Glomerular endothelial cell (primary cell): Measurements from ENCODE around the gene OTOP2. TPM values are rescaled to one million over a fixed set of nuclear protein-coding genes. Genes with fewer than 3 reads are reported as not detected.

Experiments
- DNase-seq: peaks from one replicate; pipeline ENCODE4 v3.0.0-alpha.2; 2011; ENCODE audit warnings: low read depth, low spot score; ENCODE audit errors: extremely low read depth
- total RNA-seq: library from RNA; depleted of rRNA; stranded (reverse); fragments of >200 nt; gene quantifications from 2 replicates; pipeline ENCODE4 v1.2.3, GENCODE V29; 2015

Gene OTOP2, protein sequence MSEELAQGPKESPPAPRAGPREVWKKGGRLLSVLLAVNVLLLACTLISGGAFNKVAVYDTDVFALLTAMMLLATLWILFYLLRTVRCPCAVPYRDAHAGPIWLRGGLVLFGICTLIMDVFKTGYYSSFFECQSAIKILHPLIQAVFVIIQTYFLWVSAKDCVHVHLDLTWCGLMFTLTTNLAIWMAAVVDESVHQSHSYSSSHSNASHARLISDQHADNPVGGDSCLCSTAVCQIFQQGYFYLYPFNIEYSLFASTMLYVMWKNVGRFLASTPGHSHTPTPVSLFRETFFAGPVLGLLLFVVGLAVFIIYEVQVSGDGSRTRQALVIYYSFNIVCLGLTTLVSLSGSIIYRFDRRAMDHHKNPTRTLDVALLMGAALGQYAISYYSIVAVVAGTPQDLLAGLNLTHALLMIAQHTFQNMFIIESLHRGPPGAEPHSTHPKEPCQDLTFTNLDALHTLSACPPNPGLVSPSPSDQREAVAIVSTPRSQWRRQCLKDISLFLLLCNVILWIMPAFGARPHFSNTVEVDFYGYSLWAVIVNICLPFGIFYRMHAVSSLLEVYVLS
- total RNA-seq, result not detected in 2 replicates

- no peak for DNase-seq
Measured at GRCh38 chr17:74924250-74924948, at the start of gene OTOP2. Gene OTOP2 (plus strand): TSS chr17:74924273. CDS start chr17:74924633, 360 bp downstream.

GRCh38 chr17:74874615-74875037 is 49.4 kb upstream of the OTOP2 start:
- no peak for DNase-seq

- no peak for DNase-seq
Measured at GRCh38 chr17:74875155-74875976, 48.7 kb upstream of the OTOP2 start.

DNA sequence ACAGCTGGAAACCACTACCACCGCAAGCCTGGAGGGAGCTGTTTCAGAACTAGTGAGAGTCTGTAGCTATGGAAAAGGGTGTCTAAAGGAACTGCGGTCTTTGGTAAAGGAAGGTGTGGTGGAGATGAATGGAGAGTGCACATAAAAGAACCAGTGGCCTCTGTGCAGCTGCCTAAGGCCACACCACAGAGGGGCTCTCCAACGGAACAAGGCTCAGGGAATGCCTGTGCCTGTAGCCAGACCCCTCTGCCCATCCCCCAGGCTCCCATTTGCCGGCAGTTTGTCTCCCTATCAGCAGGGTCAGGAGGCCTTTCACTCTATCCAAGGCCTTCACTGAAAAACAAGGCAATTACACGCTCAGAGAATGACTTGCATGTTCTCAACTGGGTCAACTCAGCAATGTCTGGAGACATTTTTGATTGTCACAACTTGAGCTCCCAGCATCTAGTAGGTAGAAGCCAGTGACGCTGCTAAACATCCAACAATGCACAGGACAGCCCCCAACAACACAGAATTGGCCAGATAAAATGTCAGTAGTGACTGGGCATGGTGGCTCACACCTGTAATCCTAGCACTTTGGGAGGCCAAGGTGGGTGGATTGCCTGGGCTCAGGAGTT is 48.0 kb upstream of the OTOP2 start:
- DNase-seq, result no peak

GRCh38 chr17:74877592-74878548 is 46.2 kb upstream of the OTOP2 start:
- DNase-seq, result no peak

DNA sequence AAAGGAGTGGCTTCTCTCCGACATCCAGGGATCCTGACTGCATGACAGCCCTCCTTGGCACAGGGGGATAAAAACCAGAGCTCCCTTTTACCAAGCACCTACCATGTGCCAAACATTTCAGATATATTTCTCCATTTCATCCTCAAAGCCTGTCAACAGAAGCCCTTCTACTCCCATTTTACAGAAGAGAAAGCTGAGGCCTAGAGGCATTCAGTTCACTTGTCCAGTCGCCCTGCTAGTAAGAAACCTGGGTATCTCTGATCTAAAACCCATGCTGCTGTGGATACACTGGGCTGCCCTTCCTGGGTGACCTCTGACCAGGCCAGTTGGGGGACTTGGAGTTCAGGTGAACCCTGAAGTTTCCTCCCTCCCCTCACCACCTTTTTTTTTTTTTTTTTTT is 45.4 kb upstream of the OTOP2 start:
- no peak for DNase-seq

DNA sequence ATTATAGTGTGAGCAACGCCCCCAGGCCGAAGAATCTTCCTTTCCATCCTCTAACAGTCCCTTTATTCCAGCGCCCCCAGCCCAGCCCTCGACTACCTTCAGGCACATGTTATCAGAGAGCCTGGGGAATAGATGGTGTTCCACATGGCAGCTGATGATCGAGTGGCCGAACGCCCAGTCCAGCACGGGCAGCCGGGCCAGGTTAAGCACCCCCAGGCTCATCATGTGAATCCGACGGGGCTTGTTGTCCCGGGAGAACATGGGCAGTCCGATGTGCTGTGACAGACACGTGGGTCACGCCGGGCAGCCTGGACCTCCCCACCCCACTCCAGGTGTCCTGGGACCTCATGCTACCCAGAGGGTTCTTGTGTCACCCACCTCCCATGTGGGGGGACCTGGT is 44.8 kb upstream of the OTOP2 start:
- no peak for DNase-seq

- DNase-seq, result no peak
Measured at GRCh38 chr17:74881073-74881472, 43.0 kb upstream of the OTOP2 start.

DNA sequence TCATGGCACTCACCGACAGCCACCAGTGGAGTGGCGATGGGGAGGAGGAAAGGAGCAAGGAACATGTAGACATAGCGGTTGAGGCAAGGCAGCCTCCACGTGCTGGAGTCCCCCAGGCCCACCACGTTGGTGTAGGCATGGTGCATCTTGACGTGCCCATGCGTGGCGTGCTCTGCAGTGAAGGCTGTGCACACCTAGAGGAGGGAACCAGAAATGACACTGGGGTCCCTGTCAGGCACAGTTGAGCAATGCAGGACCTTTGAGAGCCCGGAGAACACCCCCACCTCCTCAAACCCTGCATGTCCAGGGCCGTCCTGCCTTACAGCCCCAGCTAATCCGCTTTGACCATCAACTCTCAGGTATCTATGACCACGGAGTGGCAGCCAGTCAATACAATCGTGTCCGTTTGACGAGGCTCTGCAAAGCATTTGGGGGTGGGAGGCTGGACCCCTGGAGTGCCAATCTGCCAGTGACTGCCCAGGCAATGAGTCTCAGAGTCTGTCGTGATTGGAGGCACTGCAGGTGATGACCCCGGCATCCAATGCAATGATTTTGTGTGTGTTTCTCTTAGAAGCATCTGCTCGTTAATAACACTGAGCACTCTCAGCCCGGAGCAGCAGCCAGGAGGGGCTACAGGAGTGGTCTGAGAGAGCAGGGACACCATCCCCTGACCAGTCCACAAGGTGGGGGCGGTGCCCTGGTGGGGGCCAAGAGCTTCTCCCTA is 41.4 kb upstream of the OTOP2 start:
- no peak for DNase-seq

DNA sequence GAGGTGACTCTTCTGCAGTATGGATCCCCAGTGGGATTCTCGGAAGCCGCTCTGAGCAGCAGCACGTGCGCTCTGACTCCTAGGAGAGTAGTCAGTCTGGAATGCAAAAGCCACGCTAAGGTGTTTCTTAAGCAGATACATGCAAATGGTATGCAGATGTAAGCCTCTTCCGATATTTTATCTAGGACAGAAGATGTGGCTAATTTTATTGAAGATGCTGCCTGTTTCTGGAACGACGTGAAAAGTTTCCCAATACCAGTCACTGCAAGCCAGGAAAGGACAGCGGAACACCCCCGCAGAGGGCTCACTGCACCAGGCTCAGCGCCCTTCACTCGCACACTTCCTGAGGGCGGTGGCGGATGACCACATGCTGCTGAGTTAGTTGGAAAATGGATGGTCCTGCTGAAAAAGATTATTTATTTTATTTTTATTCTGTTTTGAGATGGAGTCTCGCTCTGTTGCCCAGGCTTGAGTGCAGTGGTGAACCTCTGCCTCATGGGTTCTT is 40.8 kb upstream of the OTOP2 start:
- no peak for DNase-seq

DNA sequence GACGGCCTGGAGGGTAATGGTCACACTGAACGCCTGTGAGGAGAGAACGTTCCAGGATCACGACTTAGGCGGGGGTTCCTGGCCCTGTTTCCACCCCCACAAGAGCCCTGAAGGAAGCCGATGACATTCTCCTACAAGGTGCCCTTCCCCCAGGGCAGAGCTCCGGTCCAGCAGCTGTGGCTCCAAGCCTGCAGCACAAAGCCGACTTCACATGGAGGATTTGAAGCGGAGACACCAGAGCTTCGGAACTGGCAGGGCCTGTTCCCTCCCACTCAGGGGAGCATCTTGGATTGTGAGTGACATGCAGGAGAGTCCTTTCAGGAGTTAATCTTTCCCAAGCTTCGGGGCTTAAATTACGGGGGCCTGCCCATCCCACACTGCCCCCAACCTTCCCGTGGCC is 35.6 kb upstream of the OTOP2 start:
- no peak for DNase-seq

DNA sequence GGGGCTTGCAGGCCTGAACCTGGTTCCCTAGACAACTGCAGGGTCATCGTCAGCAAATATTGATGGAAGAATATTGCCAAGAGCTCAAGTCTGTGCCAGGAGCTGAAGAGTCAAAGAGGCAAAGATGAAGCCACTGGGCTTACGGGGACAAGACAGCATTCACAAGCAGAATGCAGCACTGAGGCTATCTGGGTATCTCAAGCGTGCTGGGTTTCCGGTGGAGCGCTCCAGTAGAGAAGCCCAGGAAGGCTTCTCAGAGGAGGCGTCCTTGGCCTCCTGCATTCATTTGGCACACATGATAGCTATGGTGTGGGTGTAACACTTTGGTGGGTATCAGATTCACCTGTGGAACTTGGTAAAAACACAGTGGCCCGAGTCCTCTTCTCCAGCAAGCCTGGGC is 33.5 kb upstream of the OTOP2 start:
- no peak for DNase-seq

DNA sequence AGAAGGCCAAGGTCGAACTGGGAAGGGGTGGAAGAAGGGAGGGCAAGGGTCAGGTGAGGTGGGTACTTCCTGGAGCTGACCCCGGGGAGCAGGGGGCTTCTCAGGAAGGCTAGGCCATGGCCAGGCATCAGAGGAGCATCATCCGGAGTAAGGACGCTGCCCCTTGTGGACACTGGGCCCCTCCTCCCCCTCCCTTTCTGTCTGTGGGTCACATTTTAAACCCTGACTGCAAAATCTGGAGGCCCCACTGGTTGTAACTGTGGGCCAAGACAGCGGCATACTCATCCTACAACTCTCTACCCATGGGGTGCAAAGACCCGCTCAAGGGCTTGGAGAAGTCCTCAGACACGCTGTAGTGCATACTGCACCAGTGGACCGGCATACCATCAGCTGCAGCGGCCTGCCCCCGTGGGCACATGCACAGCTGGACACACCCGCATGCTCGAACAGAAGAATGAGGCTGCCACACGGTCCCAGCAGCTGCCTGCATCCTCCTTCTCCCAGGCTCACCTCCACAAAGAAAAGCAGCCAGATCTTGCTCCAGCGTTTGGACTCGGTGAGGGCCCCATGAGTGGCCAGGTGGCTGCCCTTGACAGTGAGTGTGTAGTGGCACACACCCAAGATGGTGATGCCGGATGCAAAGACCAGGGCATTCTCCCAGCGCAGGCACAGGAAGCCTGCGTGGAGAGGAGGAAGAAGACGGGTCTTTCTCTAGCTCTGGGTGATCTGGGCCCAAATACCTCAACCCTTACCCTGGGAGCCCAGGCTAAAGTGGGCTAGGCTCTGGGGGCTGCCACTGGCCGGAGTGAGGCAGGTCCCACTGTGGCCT is 31.8 kb upstream of the OTOP2 start:
- no peak for DNase-seq

- no peak for DNase-seq
Measured at GRCh38 chr17:74892974-74893911, 30.8 kb upstream of the OTOP2 start, which contains the start of gene FADS6. Gene FADS6 (minus strand): TSS chr17:74893633. CDS start chr17:74893595, 38 bp downstream.

DNA sequence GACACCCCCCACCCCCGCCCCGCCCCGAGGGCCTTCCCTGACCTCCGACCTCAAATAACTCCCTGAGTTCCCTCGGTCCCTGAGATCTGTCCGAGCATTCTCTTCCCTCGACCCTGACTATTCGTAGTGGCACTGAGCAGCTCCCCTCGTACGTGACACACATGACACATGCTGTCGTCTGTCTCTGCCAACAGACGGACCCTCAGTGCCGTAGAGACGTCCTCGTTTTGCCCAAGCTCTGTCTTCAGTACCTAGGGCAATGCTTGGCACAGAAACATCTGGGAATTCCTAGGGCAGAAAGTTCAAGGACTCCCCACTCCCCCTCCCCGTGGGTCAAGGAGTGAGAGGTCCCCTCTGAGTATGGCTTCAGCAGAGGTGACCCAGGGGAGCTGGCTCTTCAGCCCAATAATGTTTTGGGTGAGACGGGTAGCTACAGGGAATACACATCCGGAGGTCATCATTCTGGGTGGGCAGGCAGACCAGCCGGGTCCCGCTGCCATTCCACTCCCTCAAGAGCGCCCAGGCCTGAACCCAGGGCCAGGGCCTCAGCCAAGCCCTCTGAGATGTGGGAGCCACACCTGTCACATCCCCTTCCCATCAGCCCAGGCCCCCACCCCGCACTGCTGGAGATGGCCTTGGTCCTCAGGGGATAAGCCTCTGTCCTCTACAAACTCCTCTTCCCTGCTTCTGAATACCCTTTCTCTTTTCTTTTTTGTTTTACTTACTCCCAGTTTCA is 30.0 kb upstream of the OTOP2 start:
- DNase-seq, result no peak
